Measurements from ENCODE around the gene FKBP1A. TPM values are rescaled to one million over a fixed set of nuclear protein-coding genes. Genes with fewer than 3 reads are reported as not detected.

Gene FKBP1A
- total RNA-seq, result 100 to 1,000 TPM in 1 of 2 donors, 10 to 100 TPM in 1; 90.9 to 122 TPM
- polyA plus RNA-seq (ENCODE audit: insufficient read depth, low read depth, low replicate concordance), result 182 TPM
- long read RNA-seq, donor 1, transcript FKBP1A-204 (5 exons, 1,622 nt), result major isoform, 97 of 126 reads
- long read RNA-seq, donor 1, transcript FKBP1A-202 (4 exons, 747 nt), result minor isoform, 10 of 126 reads
- long read RNA-seq, donor 1, partial matches to known transcripts, result 5 of 126 reads
- long read RNA-seq, donor 1, other reads (novel, unspliced or antisense), result 6 of 126 reads
- long read RNA-seq, donor 2, transcript FKBP1A-204 (5 exons, 1,622 nt), result major isoform, 96 of 106 reads
- long read RNA-seq, donor 2, transcript FKBP1A-202 (4 exons, 747 nt), result minor isoform, 5 of 106 reads
- long read RNA-seq, donor 2, partial matches to known transcripts, result 0 of 106 reads
- long read RNA-seq, donor 2, other reads (novel, unspliced or antisense), result 0 of 106 reads

- DNase-seq, result peak; percentile 93
- intact Hi-C loops (cut with DNase I; ENCODE audit: low total_unique reads), result loop anchor here (5.0 kb wide), 1 partner anchor 66 kb away; the partner anchor contains the start of gene SDCBP2
- peak within 1 kb of the TSS; percentile 90 to 95 for H3K4me3 ChIP-seq
- peaks cover 35% of the 10 kb centered on the region for H3K4me1 ChIP-seq
- H3K27ac ChIP-seq, result peak within 1 kb of the TSS; percentile 73 to 86
- no peaks in the 10 kb centered on the region for H3K36me3 ChIP-seq (ENCODE audit: low read depth, missing control alignments)
- TF ChIP-seq POLR2A (IDR thresholded peaks at IDR 0.05) (peak; percentile 39), CTCF (IDR thresholded peaks at IDR 0.05) (peak in 1 of 3 experiments; percentile 41)
- no peaks in the 10 kb centered on the region for H3K27me3 ChIP-seq
- no peaks in the 10 kb centered on the region for H3K9me3 ChIP-seq
- WGBS, 2 donors, result 1 to 10% methylated on average over 2 to 45 of the region's 79 CpGs
Observed at GRCh38 chr20:1392693-1393506, at the start of gene FKBP1A. Gene FKBP1A (minus strand): TSS chr20:1393054. CDS start chr20:1392998, 56 bp downstream.

- intact Hi-C loops (cut with DNase I; ENCODE audit: low total_unique reads), result no loop called here
- Histone ChIP-seq H3K36me3 (ENCODE audit: low read depth, missing control alignments) (no peaks in the 10 kb centered on the region), H3K4me3 (no peak overlapping the region), H3K4me1 (no peaks in the 10 kb centered on the region), H3K27ac (no peak overlapping the region), H3K9me3 (no peaks in the 10 kb centered on the region), H3K27me3 (no peaks in the 10 kb centered on the region)
- TF ChIP-seq POLR2A (IDR thresholded peaks at IDR 0.05), result no peak
- DNase-seq, result no peak
- WGBS, 2 donors, result 87 to 92% methylated on average over 2 of the region's 2 CpGs
Observed at GRCh38 chr20:1442304-1442703, 49.5 kb upstream of the FKBP1A start.

GRCh38 chr20:1441133-1441532 is 48.3 kb upstream of the FKBP1A start:
- Histone ChIP-seq H3K36me3 (ENCODE audit: low read depth, missing control alignments) (no peaks in the 10 kb centered on the region), H3K4me3 (no peak overlapping the region), H3K4me1 (no peaks in the 10 kb centered on the region), H3K9me3 (no peaks in the 10 kb centered on the region), H3K27ac (no peak overlapping the region), H3K27me3 (no peaks in the 10 kb centered on the region)
- WGBS, 2 donors, result 80 to 92% methylated on average over 2 to 3 of the region's 3 CpGs
- intact Hi-C loops (cut with DNase I; ENCODE audit: low total_unique reads), result no loop called here
- TF ChIP-seq CTCF (IDR thresholded peaks at IDR 0.05) (no peak), POLR2A (IDR thresholded peaks at IDR 0.05) (no peak)
- no peak for DNase-seq

- H3K27me3 ChIP-seq, result no peaks in the 10 kb centered on the region
- H3K4me3 ChIP-seq, result no peak overlapping the region
- H3K36me3 ChIP-seq (ENCODE audit: low read depth, missing control alignments), result no peaks in the 10 kb centered on the region
- no peak for DNase-seq
- no peak overlapping the region for H3K27ac ChIP-seq
- WGBS, 2 donors, result 77 to 87% methylated on average over 6 of the region's 6 CpGs
- H3K9me3 ChIP-seq, result no peaks in the 10 kb centered on the region
- intact Hi-C loops (cut with DNase I; ENCODE audit: low total_unique reads), result no loop called here
- TF ChIP-seq POLR2A (IDR thresholded peaks at IDR 0.05) (no peak), CTCF (IDR thresholded peaks at IDR 0.05) (no peak)
- H3K4me1 ChIP-seq, result no peaks in the 10 kb centered on the region
Observed at GRCh38 chr20:1440024-1440423, 47.2 kb upstream of the FKBP1A start.

GRCh38 chr20:1438361-1438760 is 45.5 kb upstream of the FKBP1A start:
- H3K36me3 ChIP-seq (ENCODE audit: low read depth, missing control alignments), result no peaks in the 10 kb centered on the region
- no peak for TF ChIP-seq CTCF (IDR thresholded peaks at IDR 0.05)
- TF ChIP-seq POLR2A (IDR thresholded peaks at IDR 0.05), result no peak
- no peak for DNase-seq
- intact Hi-C loops (cut with DNase I; ENCODE audit: low total_unique reads), result loop anchor here (10.0 kb wide), 1 partner anchor 124 kb away; no protein-coding TSS in a partner anchor
- no peaks in the 10 kb centered on the region for H3K4me1 ChIP-seq
- no peaks in the 10 kb centered on the region for H3K27me3 ChIP-seq
- 56 to 95% methylated on average over 1 of the region's 1 CpG for WGBS, 2 donors
- H3K27ac ChIP-seq, result no peak overlapping the region
- H3K9me3 ChIP-seq, result no peaks in the 10 kb centered on the region
- no peak overlapping the region for H3K4me3 ChIP-seq

Data from testis (tissue), 5 donors.